WTC11 (cell line): Measurements from ENCODE around the gene PTGIS. TPM values are rescaled to one million over a fixed set of nuclear protein-coding genes. Genes with fewer than 3 reads are reported as not detected.

Experiments
- ATAC-seq: fragments of 200-7000 bp; cut with Tn5 transposase; 2 replicates; pipeline ENCODE4 v1.10.0; 2021; ENCODE audit warnings: mild to moderate bottlenecking, moderate library complexity
- CTCF ChIA-PET: fragments of 300-600 bp; sonication (Branson Sonifier 250); formaldehyde crosslinking; loops from one replicate; lab custom pipeline; 2021; ENCODE audit warnings: antibody characterized with exemption; lab: Charles Lee
- POLR2A ChIA-PET: fragments of 350-600 bp; sonication (Branson Sonifier 250); formaldehyde crosslinking; loops from one replicate; lab custom pipeline; 2021; ENCODE audit warnings: antibody characterized with exemption; lab: Charles Lee
- DNase-seq: peaks from one replicate; pipeline ENCODE4 v3.0.0; 2021; ENCODE audit warnings: low spot score
- H3K27ac Mint-ChIP-seq: 2 replicates; pipeline ENCODE4 v1.8.0; 2021; ENCODE audit warnings: mixed read lengths
- H3K27me3 Mint-ChIP-seq: 2 replicates; pipeline ENCODE4 v1.8.0; 2021; ENCODE audit warnings: low read depth, mild to moderate bottlenecking, moderate library complexity, mixed read lengths
- H3K36me3 Mint-ChIP-seq: 2 replicates; pipeline ENCODE4 v1.8.0; 2021; ENCODE audit warnings: mixed read lengths
- H3K4me1 Mint-ChIP-seq: 2 replicates; pipeline ENCODE4 v1.8.0; 2022; ENCODE audit warnings: mixed read lengths
- H3K4me3 Mint-ChIP-seq: 2 replicates; pipeline ENCODE4 v1.8.0; 2021; ENCODE audit warnings: mild to moderate bottlenecking, moderate library complexity, mixed read lengths
- H3K9me3 Mint-ChIP-seq: 2 replicates; pipeline ENCODE4 v1.8.0; 2021; ENCODE audit warnings: mixed read lengths
- CREM ChIP-seq: sonication (generic); formaldehyde crosslinking; IDR thresholded peaks from 2 replicates; pipeline ENCODE4 v1.8.1; 2022; ENCODE audit warnings: mild to moderate bottlenecking, missing genetic modification reagents, moderate library complexity
- CTCF ChIP-seq: fragments of 200-600 bp; IDR thresholded peaks from 2 replicates; pipeline ENCODE4 v1.8.0; 2022; ENCODE audit warnings: antibody characterized with exemption
- ESRRA ChIP-seq: sonication (generic); formaldehyde crosslinking; IDR thresholded peaks from 2 replicates; pipeline ENCODE4 v1.8.1; 2022; ENCODE audit warnings: mild to moderate bottlenecking, missing genetic modification reagents, borderline replicate concordance
- FOXK1 ChIP-seq: sonication (generic); formaldehyde crosslinking; IDR thresholded peaks from 2 replicates; pipeline ENCODE4 v1.8.0; 2022; ENCODE audit warnings: mild to moderate bottlenecking, moderate library complexity, missing genetic modification reagents
- KAT7 ChIP-seq: sonication (generic); formaldehyde crosslinking; IDR thresholded peaks from 2 replicates; pipeline ENCODE4 v1.8.1; 2023; ENCODE audit warnings: missing genetic modification reagents, mild to moderate bottlenecking, borderline replicate concordance
- NFE2L1 ChIP-seq: sonication (generic); formaldehyde crosslinking; IDR thresholded peaks from 2 replicates; pipeline ENCODE4 v1.8.1; 2023; ENCODE audit warnings: missing genetic modification reagents
- SOX15 ChIP-seq: fragments of 250-450 bp; sonication (Bioruptor Pico); IDR thresholded peaks from 2 replicates; pipeline ENCODE4 v1.9.0; 2021; ENCODE audit warnings: mild to moderate bottlenecking
- ZNF423 ChIP-seq: fragments of 250-450 bp; sonication (Bioruptor Pico); IDR thresholded peaks from 2 replicates; pipeline ENCODE4 v2.1.2; 2022; ENCODE audit warnings: mild to moderate bottlenecking, moderate library complexity
- total RNA-seq: library from RNA; stranded (reverse); gene quantifications from 3 replicates; pipeline ENCODE4 v1.2.3, GENCODE V29; 2021
- TF ChIP-seq, protein P1 (sequence below): sonication (generic); formaldehyde crosslinking; IDR thresholded peaks from 2 replicates; pipeline ENCODE4 v1.8.1; 2023; ENCODE audit warnings: mild to moderate bottlenecking, missing genetic modification reagents, moderate library complexity
- TF ChIP-seq, protein P2 (sequence below): sonication (generic); formaldehyde crosslinking; IDR thresholded peaks from 2 replicates; pipeline ENCODE4 v1.8.0; 2023; ENCODE audit warnings: missing genetic modification reagents, mild to moderate bottlenecking, borderline replicate concordance
- TF ChIP-seq, protein P3 (sequence below): sonication (generic); formaldehyde crosslinking; IDR thresholded peaks from 2 replicates; pipeline ENCODE4 v1.8.1; 2022; ENCODE audit warnings: mild to moderate bottlenecking, missing genetic modification reagents, moderate library complexity, borderline replicate concordance
- TF ChIP-seq, protein P4 (sequence below): sonication (generic); formaldehyde crosslinking; IDR thresholded peaks from 2 replicates; pipeline ENCODE4 v1.8.1; 2023; ENCODE audit warnings: mild to moderate bottlenecking, missing genetic modification reagents, moderate library complexity

Gene PTGIS
- total RNA-seq, 1 experiment from 2014 or later, result 24.3 TPM

DNA sequence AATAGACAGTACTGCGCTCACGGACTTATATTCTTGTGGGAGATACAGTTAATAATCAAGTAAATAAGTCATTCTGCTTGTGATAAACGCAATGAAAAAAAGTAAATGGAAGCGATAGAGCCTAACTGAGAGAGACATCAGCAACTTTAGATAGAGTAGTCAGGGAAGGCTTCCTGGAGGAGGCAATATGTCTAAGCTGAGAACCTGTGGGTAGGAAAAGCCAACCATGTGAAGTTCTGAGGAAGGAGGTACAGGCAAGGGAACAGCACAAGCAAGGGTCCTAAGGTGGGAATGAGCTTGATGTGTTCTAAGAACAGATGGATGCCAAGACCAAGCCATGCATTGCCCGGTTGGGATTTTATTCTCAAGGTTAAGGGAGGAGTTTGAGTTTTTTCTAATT is 78.2 kb downstream of the PTGIS start (continued):
- TF ChIP-seq, protein P1, sequence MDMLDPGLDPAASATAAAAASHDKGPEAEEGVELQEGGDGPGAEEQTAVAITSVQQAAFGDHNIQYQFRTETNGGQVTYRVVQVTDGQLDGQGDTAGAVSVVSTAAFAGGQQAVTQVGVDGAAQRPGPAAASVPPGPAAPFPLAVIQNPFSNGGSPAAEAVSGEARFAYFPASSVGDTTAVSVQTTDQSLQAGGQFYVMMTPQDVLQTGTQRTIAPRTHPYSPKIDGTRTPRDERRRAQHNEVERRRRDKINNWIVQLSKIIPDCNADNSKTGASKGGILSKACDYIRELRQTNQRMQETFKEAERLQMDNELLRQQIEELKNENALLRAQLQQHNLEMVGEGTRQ (CRISPR knock-in tag), result no peak
- TF ChIP-seq, all 79 proteins: peak for 0

DNA sequence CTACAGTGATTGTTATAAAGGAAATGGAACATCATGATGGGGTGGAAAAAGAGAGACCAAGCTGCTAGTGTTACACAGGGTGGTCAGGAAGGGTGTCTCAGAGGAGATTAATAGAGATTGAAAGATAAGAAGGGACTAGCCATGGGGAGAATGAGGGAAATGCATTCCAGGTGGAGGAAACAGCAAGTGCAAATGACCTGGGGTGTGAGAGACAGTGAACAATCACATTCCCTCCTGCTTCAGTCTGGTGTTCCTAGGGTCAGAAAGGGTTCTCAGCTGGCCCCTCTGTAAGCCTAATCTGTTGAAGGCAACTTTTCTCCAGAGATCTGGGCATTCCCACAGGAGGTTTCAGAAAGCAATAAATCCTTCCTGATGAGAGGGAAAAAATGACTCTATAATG is 81.9 kb downstream of the PTGIS start:
- Mint-ChIP-seq H3K4me1 (no peaks in the 10 kb centered on the region; the same call in 1 of the 2 replicates), H3K9me3 (peaks cover 12% of the 10 kb centered on the region), H3K27me3 (peaks cover 52% of the 10 kb centered on the region), H3K4me3 (no peak overlapping the region), H3K27ac (no peak overlapping the region), H3K36me3 (no peaks in the 10 kb centered on the region)
- ChIA-PET POLR2A (no interaction called here), CTCF (interaction anchor here (1.6 to 5.4 kb wide), 7 partner anchors 12 to 164 kb away, joined by 3 to 117 read pairs (median 31); no protein-coding TSS in a partner anchor)
- ATAC-seq (no peak), DNase-seq (no peak)
- TF ChIP-seq, protein P2, sequence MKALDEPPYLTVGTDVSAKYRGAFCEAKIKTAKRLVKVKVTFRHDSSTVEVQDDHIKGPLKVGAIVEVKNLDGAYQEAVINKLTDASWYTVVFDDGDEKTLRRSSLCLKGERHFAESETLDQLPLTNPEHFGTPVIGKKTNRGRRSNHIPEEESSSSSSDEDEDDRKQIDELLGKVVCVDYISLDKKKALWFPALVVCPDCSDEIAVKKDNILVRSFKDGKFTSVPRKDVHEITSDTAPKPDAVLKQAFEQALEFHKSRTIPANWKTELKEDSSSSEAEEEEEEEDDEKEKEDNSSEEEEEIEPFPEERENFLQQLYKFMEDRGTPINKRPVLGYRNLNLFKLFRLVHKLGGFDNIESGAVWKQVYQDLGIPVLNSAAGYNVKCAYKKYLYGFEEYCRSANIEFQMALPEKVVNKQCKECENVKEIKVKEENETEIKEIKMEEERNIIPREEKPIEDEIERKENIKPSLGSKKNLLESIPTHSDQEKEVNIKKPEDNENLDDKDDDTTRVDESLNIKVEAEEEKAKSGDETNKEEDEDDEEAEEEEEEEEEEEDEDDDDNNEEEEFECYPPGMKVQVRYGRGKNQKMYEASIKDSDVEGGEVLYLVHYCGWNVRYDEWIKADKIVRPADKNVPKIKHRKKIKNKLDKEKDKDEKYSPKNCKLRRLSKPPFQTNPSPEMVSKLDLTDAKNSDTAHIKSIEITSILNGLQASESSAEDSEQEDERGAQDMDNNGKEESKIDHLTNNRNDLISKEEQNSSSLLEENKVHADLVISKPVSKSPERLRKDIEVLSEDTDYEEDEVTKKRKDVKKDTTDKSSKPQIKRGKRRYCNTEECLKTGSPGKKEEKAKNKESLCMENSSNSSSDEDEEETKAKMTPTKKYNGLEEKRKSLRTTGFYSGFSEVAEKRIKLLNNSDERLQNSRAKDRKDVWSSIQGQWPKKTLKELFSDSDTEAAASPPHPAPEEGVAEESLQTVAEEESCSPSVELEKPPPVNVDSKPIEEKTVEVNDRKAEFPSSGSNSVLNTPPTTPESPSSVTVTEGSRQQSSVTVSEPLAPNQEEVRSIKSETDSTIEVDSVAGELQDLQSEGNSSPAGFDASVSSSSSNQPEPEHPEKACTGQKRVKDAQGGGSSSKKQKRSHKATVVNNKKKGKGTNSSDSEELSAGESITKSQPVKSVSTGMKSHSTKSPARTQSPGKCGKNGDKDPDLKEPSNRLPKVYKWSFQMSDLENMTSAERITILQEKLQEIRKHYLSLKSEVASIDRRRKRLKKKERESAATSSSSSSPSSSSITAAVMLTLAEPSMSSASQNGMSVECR (CRISPR knock-in tag), result no peak
- TF ChIP-seq NFE2L1 (CRISPR knock-in tag), result no peak
- no peak for TF ChIP-seq ZNF423 (CRISPR knock-in tag)
- TF ChIP-seq, protein P3, sequence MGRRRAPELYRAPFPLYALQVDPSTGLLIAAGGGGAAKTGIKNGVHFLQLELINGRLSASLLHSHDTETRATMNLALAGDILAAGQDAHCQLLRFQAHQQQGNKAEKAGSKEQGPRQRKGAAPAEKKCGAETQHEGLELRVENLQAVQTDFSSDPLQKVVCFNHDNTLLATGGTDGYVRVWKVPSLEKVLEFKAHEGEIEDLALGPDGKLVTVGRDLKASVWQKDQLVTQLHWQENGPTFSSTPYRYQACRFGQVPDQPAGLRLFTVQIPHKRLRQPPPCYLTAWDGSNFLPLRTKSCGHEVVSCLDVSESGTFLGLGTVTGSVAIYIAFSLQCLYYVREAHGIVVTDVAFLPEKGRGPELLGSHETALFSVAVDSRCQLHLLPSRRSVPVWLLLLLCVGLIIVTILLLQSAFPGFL (CRISPR knock-in tag), result no peak
- TF ChIP-seq, protein P4, sequence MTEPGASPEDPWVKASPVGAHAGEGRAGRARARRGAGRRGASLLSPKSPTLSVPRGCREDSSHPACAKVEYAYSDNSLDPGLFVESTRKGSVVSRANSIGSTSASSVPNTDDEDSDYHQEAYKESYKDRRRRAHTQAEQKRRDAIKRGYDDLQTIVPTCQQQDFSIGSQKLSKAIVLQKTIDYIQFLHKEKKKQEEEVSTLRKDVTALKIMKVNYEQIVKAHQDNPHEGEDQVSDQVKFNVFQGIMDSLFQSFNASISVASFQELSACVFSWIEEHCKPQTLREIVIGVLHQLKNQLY (CRISPR knock-in tag), result no peak
- TF ChIP-seq FOXK1 (CRISPR knock-in tag), result no peak
- TF ChIP-seq CREM (CRISPR knock-in tag), result no peak
- no peak for TF ChIP-seq KAT7 (CRISPR knock-in tag)
- TF ChIP-seq SOX15 (CRISPR knock-in tag), result no peak
- no peak for TF ChIP-seq CTCF

DNA sequence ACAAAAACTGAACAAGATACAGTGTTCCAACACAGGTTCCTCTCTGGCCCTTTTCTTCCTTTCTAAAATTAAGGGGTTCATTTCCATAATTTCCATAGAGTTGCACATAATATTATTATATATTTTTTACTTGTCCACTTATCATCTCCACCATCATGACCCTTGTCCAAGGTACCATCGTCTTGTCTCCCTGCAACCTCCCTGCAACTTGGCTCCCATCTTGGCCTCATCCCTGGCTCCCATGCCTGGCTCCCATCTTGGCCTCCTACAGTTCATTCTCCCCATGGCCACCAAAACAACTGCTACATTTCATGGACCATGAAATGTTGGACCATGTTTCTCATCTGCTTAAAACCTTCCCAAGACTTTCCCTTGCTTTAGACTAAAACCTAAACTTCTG is 82.4 kb downstream of the PTGIS start:
- no peak for TF ChIP-seq ESRRA (CRISPR knock-in tag)
- TF ChIP-seq, all 79 proteins: peak for 0
- ATAC-seq (no peak), DNase-seq (no peak)
- CTCF ChIA-PET, result interaction anchor here (1.6 to 5.4 kb wide), 11 partner anchors 12 to 164 kb away, joined by 3 to 117 read pairs (median 29); no protein-coding TSS in a partner anchor
- Mint-ChIP-seq H3K27ac (no peak overlapping the region), H3K9me3 (peaks cover 12% of the 10 kb centered on the region), H3K4me1 (no peaks in the 10 kb centered on the region; the same call in 1 of the 2 replicates), H3K36me3 (no peaks in the 10 kb centered on the region), H3K27me3 (peaks cover 56% of the 10 kb centered on the region), H3K4me3 (no peak overlapping the region)
- POLR2A ChIA-PET, result interaction anchor here (0.6 kb wide), 1 partner anchor 48 kb away, joined by 3 read pairs; no protein-coding TSS in a partner anchor
